A549 (cell line): Measurements from ENCODE around the gene TAF8.

Experiments
- MAZ ChIP-seq: fragments of 150-350 bp; IDR thresholded peaks from 2 replicates; pipeline ENCODE4 v1.6.1; 2014; ENCODE audit warnings: antibody characterized with exemption, low read depth, low read length, borderline replicate concordance
- POLR2AphosphoS2 ChIP-seq: conservative IDR thresholded peaks from 2 replicates; pipeline ENCODE4 v1.6.1; 2012; ENCODE audit warnings: low read length, improper control_type of control experiment, inconsistent platforms
- RAD21 ChIP-seq, 2 experiments: fragments of >200 bp in 1 of 2; sonication (Bioruptor Twin) in 1 of 2; formaldehyde crosslinking in 1 of 2; IDR thresholded peaks in 1 of 2; conservative IDR thresholded peaks in 1 of 2; 2 replicates in 1 of 2; 3 replicates in 1 of 2; pipeline ENCODE4 v1.6.1; 2012 to 2018; ENCODE audit warnings: inconsistent platforms in 1 of 2
- RFX5 ChIP-seq: fragments of 450-650 bp; IDR thresholded peaks from 2 replicates; pipeline ENCODE4 v1.7.1; 2014; ENCODE audit warnings: antibody characterized with exemption, mild to moderate bottlenecking, moderate library complexity
- ZFP36 ChIP-seq: fragments of 450-650 bp; IDR thresholded peaks from 2 replicates; pipeline ENCODE4 v1.6.1; 2014; ENCODE audit warnings: borderline replicate concordance; ENCODE audit not compliant: partially characterized antibody
- TF ChIP-seq, protein P1 (sequence below): fragments of >200 bp; sonication (Bioruptor Twin); formaldehyde crosslinking; IDR thresholded peaks from 3 replicates; pipeline ENCODE4 v1.5.1; 2016

DNA sequence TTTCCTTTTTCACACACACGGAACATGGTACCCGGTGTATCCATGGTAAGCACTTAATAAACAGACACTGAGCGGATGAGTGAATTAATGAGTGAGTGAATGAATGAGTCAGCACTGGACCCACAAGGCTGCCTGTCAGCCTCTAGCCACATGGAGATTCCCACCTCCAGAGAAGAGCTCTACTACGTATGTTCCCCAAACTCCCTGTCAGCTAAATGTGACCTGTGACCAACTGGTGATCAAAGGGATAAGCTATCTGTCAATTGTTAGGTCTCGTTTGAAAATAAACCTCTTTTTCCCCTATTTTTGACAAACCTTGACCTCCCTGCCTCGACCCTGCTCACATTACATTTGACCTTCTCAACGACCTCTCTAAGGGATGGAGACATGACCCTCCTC lies 24.5 kb upstream of the TAF8 start:
- TF ChIP-seq POLR2AphosphoS2 (no peak), RAD21 (conservative IDR thresholded peaks at IDR 0.05 in 1 of 2, IDR thresholded peaks at IDR 0.05 in 1 of 2) (no peak), MAZ (no peak), ZFP36 (no peak), RFX5 (no peak)
- TF ChIP-seq, protein P1, sequence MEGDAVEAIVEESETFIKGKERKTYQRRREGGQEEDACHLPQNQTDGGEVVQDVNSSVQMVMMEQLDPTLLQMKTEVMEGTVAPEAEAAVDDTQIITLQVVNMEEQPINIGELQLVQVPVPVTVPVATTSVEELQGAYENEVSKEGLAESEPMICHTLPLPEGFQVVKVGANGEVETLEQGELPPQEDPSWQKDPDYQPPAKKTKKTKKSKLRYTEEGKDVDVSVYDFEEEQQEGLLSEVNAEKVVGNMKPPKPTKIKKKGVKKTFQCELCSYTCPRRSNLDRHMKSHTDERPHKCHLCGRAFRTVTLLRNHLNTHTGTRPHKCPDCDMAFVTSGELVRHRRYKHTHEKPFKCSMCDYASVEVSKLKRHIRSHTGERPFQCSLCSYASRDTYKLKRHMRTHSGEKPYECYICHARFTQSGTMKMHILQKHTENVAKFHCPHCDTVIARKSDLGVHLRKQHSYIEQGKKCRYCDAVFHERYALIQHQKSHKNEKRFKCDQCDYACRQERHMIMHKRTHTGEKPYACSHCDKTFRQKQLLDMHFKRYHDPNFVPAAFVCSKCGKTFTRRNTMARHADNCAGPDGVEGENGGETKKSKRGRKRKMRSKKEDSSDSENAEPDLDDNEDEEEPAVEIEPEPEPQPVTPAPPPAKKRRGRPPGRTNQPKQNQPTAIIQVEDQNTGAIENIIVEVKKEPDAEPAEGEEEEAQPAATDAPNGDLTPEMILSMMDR = no peak
